HG02885 (cell line): ENCODE measurements around the gene KLHL40.

Experiments
- ATAC-seq: cut with Tn5 transposase; IDR thresholded peaks from one replicate; pipeline ENCODE4 v1.9.1; 2021; ENCODE audit warnings: mild to moderate bottlenecking; ENCODE audit not compliant: unreplicated experiment, poor library complexity

Gene KLHL40

DNA sequence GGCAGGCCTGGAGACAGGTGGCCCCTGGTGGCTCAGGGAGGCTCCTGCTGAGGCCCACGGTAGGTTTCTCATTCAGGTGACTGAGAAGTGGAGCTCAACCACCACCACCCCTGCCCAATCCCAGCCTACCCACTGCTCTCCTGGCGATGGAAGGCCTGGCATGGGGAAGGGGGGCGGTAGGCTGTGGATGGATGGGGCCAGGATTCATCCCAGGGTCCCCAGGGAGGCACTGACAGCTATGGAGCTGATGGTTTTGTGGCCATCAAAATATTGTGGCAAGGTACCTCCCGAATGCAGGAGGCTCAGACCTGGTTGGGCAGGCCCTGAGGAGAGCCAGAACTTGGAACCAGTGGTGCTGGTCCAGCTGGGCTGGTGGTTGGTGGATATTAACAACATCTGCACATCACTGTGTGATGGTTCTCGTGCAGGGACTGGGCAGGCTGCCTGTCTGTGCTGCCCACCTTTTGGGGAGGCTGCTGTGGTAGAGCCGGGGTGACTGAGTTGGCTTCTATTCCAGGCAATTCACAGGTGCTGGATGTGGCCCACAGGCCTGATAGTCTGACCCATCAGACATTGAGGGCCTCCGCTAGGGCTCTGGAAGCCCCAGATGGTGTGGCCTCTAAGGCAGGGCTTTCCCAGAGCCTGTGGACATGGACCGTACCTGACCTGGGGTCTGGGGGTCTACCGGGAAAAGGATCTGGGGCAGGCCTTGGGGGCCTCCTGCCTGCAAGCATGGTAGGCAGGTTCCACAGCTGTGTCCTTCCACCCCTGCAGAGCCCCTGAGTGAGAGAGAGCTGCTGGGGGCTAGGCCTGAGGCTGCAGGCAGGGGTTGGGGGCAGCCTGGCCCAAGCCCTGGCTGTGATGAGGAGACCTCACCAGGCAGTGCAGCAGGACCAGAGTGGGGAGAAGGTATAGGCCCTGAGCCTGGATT is 28.4 kb upstream of the KLHL40 start:
- no peak for ATAC-seq

DNA sequence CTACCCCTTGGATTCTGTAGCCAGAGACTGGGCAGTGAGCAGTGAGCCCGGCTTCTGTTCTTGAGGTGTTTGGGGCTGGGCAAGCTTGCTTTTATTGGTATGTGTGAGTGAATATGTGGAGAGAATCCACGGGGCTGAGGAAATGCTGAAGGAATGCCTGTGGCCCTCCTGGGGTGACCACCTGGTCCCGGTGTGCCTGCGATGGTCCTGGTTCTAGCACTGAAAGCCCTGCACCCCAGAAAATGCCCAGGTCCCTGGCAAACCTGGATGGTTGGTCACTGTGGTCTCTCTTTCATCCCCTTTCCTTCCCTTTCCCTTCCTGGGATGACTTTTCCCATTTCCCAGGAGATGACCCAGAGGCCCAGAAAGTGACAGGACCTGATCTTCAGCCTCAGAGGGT is 27.7 kb upstream of the KLHL40 start:
- ATAC-seq: no peak

DNA sequence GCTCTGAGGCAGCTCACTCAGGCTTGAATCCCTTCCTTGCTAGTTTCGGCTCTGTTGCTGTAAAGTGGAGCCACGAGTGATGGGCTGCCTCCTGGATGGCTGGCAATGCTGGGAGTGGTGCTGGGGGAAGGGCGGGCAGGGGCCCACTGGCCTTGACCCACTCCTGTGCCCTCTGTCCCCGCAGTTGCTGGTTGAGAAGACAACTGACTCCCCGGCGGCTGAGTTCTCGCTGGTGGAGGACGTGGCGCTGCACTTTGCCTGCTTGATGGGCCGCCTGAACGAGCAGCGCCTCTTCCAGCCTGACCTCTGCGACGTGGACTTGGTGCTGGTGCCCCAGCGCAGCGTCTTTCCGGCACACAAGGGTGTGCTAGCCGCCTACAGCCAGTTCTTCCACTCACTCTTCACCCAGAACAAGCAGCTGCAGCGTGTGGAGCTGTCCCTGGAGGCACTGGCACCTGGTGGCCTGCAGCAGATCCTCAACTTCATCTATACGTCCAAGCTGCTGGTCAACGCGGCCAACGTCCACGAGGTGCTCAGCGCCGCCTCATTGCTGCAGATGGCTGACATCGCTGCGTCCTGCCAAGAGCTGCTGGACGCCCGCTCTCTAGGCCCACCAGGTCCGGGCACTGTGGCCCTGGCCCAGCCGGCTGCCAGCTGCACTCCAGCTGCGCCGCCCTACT is 27.1 kb upstream of the KLHL40 start:
- ATAC-seq: no peak

DNA sequence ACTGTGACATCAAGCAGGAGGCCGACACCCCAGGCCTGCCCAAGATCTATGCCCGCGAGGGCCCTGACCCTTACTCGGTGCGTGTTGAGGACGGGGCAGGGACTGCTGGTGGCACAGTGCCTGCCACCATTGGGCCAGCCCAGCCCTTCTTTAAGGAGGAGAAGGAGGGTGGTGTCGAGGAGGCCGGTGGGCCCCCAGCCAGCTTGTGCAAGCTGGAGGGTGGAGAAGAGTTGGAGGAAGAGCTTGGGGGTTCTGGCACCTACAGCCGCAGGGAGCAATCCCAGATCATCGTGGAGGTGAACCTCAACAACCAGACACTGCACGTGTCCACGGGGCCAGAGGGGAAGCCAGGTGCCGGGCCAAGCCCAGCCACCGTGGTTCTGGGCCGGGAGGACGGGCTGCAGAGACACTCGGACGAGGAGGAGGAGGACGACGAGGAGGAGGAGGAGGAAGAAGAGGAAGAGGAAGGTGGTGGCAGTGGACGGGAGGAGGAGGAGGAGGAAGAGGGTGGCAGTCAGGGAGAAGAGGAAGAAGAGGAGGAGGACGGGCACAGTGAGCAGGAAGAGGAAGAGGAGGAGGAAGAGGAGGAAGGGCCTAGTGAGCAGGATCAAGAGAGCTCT is 26.5 kb upstream of the KLHL40 start:
- ATAC-seq: no peak

DNA sequence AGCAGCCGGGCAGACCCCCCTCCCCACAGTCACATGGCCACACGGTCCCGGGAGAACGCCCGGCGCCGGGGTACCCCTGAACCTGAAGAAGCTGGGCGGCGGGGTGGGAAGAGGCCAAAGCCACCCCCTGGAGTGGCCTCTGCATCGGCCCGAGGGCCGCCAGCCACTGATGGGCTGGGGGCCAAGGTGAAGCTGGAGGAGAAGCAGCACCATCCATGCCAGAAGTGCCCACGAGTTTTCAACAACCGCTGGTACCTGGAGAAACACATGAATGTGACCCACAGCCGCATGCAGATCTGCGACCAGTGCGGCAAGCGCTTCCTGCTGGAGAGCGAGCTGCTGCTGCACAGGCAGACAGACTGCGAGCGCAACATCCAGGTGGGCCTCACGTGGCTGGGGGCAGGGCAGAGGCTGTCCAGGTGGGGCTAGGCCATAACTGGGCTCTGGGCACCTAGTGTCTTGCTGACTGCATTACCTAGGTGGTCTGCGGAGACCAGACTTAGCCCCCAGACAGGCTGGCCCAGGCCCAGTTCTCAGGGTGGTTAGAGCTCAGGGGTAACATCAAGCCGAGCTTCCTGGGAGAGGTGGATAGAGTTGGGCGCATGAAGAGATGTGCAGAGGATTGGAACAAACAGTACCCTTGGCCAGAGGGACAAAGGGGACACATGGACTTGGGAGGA is 25.7 kb upstream of the KLHL40 start:
- ATAC-seq: no peak

DNA sequence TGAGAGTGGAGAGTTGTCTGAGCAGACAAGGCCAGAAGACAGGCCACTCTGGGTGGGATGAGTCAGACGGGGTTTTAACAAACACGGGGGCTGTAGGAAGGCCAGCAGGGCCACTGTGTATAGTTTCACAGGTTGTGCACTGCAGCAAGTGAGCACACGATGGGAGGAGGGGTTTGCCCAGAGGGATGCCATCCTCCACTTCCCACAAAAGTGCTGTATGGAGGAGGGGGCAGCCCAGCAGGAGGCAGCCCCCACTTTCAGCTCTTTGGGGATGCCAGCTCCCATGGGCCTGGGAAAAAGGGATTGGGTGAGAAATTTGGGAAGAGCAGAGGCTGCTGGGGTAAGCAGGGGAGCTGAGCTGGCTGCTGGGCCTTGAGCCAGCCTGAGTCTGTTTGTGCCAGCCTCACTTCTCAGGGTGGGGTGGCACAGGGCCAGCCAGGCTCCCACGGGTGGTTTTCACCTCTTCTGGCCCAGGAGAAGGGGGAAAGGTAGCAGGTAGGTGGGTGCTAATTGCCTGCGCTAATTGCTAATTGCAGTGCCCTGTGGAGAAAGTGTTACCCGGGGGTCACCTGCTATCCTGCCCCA is 25.1 kb upstream of the KLHL40 start:
- no peak for ATAC-seq

DNA sequence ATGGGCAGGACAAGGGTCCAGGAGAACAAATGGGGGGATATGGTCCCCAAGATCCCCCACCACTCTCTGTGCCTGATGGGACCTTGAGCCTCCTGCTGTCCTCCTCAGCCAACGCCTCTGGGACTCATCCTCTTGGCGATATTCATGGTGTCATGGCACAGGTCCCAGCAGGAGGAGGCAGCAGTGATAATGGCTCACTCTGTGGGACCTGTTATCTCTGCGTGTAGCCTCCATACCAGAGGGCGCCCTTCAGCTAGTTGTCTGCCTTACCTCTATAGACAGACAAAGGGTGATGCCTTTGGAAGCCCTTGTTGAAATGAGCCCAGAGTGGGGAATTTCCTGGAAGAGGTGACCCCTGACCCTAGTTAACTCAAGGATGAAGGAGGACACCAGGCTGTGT is 24.4 kb upstream of the KLHL40 start:
- ATAC-seq: no peak

DNA sequence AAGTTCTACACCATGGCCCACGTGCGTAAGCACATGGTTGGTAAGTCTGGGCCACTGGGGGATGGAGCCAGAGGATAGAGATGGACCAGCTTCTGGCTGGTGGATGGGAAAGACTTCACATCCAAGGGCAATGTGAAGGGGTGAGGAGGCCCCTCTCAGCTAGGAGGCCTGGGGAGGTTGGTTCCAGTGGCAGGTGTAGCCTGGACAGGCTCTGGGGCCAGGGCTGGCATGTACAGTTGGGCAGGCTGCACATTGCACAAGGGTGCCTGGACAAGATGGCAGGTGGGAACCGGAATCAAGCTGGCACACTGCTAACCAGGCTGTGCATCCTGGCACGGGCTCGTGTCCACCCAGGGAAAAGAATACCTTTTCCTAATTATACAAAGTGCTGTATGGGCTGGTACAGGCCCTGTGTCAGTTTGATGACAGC is 23.7 kb upstream of the KLHL40 start:
- no peak for ATAC-seq

DNA sequence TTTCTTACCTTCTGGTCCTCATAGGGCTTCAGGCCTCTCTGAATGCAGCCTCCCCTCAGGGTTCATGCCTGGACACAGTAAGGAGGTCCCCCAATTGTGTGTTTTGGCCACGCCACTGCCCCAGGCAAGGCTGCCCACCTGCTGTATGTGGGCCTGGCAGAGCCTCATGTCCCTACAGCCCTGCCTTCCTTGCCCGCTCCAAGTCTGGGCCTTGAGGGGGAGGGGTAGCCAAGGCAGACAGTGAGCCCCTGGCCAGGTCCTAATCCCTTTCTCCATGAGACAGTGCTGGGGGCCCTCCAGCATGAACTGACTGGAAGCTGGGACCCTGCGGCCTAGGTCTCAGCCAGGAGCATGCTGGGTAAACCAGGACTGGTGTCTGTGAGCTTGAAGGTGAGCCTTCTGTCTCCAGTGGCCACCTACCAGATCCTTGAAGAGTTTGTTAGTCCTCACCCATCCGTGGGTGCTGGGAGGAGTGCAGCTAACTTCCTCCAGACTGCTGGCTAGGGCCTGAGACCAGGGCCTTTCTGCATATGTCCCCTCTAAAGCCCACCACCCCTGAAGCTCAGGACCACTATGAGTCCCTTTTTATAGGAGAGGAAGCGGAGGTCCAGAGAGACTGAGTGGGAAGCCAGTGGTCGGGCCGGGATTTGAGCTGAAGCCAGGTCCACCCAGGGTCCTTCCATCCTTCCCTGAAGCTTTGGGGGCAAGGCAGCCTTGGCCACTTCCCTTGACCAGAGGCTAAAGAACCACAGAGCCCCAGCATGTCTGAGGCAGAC is 23.1 kb upstream of the KLHL40 start:
- no peak for ATAC-seq

DNA sequence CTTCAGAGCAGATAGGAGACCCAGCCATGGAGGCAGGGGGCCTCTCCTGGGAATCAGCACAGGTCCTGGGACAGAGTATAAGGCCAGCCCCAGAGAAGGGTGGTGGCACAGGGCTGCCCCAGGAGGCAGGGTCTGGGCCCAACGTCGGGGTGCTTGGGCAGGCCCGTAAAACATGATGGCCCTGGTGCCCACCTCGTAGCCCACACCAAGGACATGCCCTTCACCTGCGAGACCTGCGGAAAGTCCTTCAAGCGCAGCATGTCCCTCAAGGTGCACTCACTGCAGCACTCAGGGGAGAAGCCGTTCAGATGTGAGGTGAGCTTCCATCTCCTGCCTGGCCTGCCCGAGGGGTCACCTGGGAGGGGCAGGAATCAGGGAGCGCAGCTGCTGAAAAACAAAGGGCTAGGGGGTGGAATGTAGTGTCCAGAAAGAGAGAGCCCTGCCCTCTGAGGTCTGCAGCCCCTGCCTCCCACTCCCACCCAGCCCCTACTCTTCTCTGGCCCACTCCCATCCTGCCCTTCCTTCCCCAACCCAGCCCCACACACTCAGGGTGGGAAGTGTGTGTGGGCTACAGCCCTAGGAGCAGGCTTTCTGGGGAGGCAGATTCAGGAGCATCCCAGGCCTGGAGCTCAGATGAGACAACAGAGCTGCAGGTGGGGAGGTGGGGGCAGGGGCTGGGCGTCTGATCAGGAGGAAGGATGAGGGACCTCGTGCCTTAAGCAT is 22.4 kb upstream of the KLHL40 start:
- no peak for ATAC-seq

DNA sequence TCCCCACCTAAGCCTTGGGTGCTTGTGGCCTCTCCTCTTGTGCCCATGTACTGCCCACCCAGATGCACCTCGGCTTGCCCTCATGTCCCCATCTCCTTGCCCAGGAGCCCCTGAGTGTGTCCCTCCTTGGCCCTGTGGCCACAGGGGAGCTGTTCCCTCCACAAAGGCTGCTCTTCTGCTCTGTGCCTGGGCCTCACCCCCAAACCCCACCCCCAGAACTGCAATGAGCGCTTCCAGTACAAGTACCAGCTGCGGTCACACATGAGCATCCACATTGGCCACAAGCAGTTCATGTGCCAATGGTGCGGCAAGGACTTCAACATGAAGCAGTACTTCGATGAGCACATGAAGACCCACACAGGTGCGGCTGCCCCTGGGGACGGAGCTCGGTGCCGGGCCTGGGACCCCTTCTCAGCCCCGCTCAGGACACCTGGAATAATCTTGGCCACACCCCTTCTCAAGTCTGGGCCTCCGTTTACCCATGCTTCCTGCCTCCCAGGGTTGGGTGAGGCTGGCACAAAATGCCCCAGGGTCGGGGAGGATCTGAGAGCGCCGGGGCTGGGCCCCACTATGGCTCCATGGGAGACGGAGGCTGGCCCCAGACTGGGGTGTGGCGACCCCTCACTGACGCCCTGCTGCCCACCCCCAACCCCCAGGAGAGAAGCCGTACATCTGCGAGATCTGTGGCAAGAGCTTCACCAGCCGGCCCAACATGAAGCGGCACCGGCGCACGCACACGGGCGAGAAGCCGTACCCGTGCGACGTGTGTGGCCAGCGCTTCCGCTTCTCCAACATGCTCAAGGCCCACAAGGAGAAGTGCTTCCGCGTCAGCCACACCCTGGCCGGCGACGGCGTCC is 21.5 kb upstream of the KLHL40 start:
- ATAC-seq: no peak

DNA sequence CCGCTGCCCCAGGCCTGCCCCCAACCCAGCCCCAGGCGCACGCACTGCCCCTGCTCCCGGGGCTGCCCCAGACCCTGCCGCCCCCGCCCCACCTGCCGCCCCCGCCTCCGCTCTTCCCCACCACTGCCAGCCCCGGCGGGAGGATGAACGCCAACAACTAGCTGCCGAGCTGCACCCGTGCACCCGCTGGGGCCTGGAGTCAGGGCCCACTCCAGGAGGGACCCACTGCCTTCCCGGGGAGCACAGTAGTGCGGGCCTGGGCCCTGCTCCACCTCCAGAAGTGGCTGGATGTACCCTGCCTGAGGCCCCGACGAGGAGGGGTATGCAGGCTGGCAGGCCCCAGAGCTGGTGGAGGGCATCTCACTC is 20.9 kb upstream of the KLHL40 start:
- ATAC-seq: no peak

DNA sequence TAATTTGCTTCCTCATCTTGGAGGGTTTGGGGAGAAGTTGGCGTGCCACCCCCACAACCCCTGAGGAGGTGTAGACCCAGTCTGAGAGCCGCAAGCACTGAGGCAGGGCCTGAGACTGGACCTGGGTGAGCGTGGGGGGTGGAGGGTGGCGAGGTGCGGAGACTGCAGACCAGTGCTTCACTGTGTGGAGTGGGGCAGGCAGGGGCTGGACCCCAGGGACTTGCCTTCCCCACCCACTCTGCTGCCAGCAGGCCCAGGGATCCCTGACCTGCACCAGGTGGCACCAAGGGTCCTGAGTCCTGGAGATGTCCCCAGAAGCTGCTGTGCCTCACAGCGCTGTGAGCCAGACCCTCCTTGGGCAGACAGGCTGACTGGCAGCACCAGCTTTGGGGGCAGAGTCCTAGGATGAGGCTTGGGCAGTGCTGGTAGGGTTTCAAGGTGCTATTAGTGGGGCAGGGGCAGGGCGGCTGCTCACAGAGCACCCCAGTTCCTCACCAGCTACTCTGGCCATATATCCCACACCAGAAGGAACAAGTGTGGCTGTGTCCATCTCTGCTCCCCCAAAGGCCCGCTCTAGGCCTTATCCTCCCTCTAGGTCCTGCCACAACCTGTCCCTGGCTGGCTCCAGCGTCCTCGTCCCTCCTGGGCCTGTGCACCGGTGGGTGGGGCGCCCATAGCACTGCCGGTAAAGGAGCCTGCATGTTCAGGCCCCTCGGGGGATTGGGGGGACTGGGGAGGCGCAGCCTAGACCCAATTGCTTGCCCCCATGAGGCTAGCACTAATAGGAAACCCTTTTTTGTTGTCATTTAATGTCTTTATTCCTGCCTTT is 20.1 kb upstream of the KLHL40 start:
- ATAC-seq: no peak

DNA sequence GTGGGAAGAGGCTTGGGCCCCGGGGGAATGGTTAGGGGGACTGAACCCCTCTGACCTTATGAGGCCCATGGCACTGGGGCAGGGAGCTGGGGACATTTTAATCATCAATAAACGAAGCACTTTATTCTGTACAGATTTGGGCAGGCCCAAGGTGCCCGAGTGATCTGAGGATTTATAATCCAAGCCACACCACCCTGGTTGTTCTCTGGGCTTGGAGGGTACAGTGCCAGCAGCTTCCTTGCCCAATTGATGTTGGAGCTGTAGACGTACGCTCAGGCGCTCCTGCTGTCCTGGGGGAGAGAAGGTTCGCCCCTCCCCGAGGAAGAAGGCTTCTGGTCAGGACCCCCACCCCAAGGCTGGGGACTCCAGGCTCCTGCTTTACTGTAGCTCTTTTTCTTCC is 19.3 kb upstream of the KLHL40 start:
- no peak for ATAC-seq

DNA sequence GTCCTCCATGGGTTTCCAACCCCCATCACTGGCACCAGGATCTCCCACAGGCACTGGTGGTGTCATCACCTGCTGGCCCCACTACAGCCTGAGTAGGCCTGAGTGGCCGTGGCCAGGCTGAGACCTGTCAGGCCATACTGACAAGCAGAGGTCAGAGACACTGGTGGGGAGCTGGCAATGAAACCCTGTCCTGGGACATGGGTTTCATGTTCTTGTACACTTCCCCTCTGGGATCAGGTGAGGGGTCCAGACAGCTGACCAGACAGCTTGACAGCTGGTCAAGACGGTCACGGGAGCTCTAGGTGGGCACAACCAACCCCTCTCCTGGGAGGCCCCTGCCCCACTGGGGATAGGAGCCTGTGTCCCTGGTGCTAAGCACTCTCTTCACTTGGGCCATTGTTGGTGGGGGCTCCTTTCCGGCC is 18.7 kb upstream of the KLHL40 start:
- no peak for ATAC-seq

DNA sequence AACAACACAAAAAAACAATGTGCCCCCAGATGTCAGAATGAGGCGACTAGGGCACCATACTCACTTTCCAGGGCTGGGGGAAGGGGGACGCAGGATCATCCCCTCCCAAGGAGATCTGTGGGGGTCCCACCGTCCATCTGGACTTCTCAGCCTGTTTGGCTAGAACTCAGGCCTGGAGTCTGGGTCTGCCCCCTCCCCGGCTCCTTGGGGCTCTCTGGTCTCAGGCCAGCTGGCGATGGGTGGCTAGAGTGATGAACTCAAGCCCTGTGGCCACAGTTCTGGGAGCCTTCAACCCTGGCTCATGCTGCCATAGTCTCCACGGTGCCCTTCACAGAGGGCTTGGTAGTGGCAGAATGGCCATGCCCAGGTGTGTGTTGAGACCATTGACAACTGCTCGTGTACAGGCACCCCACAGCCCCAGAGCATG is 18.2 kb upstream of the KLHL40 start:
- ATAC-seq: no peak
